Activated naive CD8-positive, alpha-beta T cell (primary cell): Measurements from ENCODE around the gene MYRF.

Experiments used
- H3K27ac Mint-ChIP-seq: one replicate; pipeline ENCODE4 v1.8.0; 2021; ENCODE audit warnings: mixed read lengths
- H3K27me3 Mint-ChIP-seq: one replicate; pipeline ENCODE4 v1.8.0; 2021; ENCODE audit warnings: mixed read lengths
- H3K36me3 Mint-ChIP-seq: one replicate; pipeline ENCODE4 v1.8.0; 2021; ENCODE audit warnings: mixed read lengths
- H3K4me1 Mint-ChIP-seq: one replicate; pipeline ENCODE4 v1.8.0; 2021; ENCODE audit warnings: low read depth, mixed read lengths
- H3K4me3 Mint-ChIP-seq: one replicate; pipeline ENCODE4 v1.8.0; 2021; ENCODE audit warnings: mild to moderate bottlenecking, mixed read lengths
- H3K9me3 Mint-ChIP-seq: one replicate; pipeline ENCODE4 v1.8.0; 2021; ENCODE audit warnings: low read depth, mixed read lengths

MYRF gene

DNA sequence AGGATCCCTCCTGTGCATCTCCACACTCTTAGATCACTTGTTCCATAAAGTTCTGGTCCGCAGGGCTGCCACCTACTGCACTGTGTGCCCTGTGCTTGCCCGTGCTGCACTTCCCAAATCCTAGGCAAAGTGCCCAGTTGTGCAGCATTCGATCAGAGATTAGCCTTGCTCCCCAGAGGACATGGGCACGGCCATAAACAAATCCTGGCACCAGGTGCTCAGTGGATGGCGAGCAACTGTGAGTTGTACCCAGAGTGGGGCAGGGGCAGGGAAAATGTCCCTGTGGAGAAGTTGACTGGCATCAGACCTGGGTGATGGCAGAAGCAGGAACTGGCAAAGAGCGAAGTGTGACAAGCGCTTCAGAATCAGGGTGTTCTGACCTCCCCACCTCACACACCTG, 80.3 kb downstream of the MYRF start:
- Mint-ChIP-seq H3K4me3 (no peak overlapping the region), H3K4me1 (peaks cover 28% of the 10 kb centered on the region), H3K27me3 (peaks cover 17% of the 10 kb centered on the region), H3K36me3 (peaks cover 2% of the 10 kb centered on the region), H3K27ac (no peak overlapping the region), H3K9me3 (no peaks in the 10 kb centered on the region)

DNA sequence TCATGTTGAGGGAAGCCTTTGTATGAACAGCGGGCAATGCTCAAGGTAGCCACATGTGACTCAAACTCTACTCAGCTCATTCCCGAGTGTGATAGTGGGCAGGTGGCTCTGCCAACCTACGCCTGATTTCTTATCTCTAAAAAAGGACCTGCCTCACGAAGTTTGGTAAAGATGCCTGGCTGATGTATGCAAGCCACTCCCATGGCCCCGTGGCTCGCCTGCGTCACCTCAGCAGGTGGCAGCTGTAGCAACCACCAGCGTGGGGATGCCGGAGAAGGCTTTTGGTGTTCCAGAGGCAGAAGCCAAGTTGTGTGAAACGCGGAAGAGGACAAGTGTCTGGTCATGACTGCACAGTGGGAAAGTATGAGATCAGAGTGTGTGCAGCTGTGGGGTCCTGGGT, 81.0 kb downstream of the MYRF start:
- Mint-ChIP-seq H3K27me3 (peaks cover 17% of the 10 kb centered on the region), H3K9me3 (no peaks in the 10 kb centered on the region), H3K27ac (peak overlapping the region; percentile 61), H3K4me1 (peaks cover 28% of the 10 kb centered on the region), H3K4me3 (no peak overlapping the region), H3K36me3 (peaks cover 2% of the 10 kb centered on the region)

DNA sequence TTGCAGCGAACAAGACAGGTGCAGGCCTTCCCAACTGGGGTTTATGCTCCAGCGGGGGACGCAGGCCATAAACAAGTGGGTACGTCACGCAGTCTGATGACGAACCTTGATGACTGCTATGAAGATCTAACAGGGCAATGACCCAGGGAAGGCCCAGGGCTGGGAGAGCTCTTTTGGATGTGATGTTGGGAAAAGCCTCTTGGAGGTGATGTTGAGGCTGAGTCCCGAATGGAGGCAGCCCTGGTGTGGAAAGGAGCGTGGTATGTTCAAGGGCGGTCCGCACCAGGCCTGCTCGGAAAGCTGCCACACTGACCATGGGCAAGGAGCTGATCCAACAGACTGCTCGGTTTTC, 81.5 kb downstream of the MYRF start:
- Mint-ChIP-seq H3K36me3 (peaks cover 2% of the 10 kb centered on the region), H3K27me3 (peaks cover 17% of the 10 kb centered on the region), H3K27ac (no peak overlapping the region), H3K4me1 (peaks cover 26% of the 10 kb centered on the region), H3K9me3 (no peaks in the 10 kb centered on the region), H3K4me3 (no peak overlapping the region)

DNA sequence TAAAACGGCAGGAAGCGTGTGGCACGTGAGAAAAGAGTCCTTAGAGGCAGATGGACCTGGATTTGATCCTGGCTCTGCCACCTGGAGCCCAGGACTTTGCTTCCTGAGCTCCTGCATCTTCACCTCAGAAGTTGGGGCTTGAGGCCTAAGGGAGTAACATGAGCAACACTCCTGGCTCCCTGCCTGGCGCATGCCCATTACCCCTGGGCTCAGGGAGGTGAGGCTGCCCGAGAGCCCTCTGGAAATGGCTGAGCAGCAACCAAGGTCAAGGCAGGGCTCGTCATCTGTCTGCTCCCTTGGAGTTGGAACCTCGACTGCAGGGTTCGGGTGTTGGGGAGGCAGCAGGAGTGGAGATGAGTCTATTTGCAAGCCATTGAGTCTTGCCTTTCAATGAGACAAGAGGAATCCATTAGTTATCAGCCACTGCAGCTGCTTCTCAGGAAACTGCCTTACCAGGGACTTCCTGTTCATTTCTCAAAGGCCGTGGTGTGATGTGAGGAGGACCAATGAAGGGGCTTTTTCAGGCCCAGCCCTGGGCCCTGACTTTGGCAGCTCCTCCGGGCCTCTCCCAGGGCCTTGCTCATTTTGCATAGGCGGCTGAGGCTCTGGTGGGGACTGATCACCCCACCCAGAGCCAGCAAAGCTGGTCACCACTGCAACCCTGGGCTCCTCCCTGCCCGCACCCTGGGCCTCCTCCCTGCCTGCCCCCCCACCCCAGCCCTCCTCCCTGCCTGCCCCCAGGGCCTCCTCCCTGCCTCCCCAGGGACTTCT, 82.0 kb downstream of the MYRF start:
- H3K9me3 Mint-ChIP-seq, result no peaks in the 10 kb centered on the region
- H3K27ac Mint-ChIP-seq, result no peak overlapping the region
- H3K4me1 Mint-ChIP-seq, result peaks cover 22% of the 10 kb centered on the region
- H3K4me3 Mint-ChIP-seq, result no peak overlapping the region
- peaks cover 2% of the 10 kb centered on the region for H3K36me3 Mint-ChIP-seq
- peaks cover 16% of the 10 kb centered on the region for H3K27me3 Mint-ChIP-seq

DNA sequence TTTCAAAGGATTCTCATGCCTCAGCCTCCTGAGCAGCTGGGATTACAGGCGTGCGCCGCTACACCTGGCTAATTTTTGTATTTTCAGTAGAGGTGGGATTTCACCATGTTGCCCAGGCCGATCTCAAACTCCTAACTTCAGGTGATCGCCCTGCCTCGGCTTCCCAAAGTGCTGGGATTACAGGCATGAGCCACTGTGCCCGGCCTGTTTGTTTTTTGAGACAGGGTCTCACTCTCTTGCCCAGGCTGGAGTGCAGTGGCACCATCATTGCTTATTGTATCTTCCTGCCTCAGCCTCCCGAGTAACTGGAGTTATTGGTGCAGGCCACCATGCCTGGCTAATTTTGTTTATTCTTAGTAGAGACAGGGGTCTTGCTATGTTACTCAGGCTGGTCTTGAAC, 83.8 kb downstream of the MYRF start:
- Mint-ChIP-seq H3K27me3 (peaks cover 7% of the 10 kb centered on the region), H3K4me1 (peaks cover 19% of the 10 kb centered on the region)

DNA sequence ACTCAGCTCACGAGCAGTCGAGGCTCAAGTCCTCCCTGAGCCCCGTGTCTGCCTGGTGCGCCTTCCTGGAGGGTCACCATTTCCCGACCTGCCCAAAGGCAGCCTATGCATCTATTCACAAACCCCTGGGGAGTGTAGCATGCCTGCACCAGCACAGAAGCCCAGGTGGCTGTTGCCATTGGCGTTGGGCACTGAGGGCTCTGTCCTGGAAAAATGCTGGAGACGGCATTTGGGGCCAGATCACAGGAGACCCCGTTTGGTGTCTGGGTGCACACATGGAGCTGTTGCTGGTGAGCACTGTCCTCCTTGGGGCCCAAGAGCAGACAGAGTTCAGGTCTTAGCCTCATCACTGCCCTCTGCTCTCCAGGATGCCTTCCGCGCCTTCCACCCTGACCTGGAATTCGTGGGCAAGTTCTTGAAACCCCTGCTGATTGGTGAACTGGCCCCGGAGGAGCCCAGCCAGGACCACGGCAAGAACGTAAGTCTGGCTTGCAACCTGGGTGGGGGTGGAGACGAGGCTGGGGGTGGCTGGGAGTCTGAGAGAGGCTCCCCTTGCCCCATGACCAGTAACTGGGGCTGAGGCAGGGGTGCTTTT, 85.1 kb downstream of the MYRF start:
- Mint-ChIP-seq H3K36me3 (peaks cover 4% of the 10 kb centered on the region), H3K9me3 (no peaks in the 10 kb centered on the region), H3K4me3 (no peak overlapping the region), H3K27ac (no peak overlapping the region), H3K4me1 (peaks cover 22% of the 10 kb centered on the region), H3K27me3 (peaks cover 4% of the 10 kb centered on the region)

More for the DNA sequence above, 83.8 kb downstream of the MYRF start:
- H3K4me3 Mint-ChIP-seq, result no peak overlapping the region
- H3K9me3 Mint-ChIP-seq, result no peaks in the 10 kb centered on the region
- H3K36me3 Mint-ChIP-seq, result peaks cover 2% of the 10 kb centered on the region
- no peak overlapping the region for H3K27ac Mint-ChIP-seq
